Ovary (tissue), 9 donors: ENCODE data around the gene COPS7B. TPM values are rescaled to one million over a fixed set of nuclear protein-coding genes. Genes with fewer than 3 reads are reported as not detected.
"Not testable (repeated sequence)": the region's sequence is repeated elsewhere in the genome, so short reads cannot be mapped to it uniquely, and the experiment has no call there.

Experiments
- DNase-seq, 5 donors: peaks; one replicate each; pipeline ENCODE4 v3.0.0-alpha.2; 2019 to 2020
- H3K27ac ChIP-seq, 2 donors: fragments of 200-600 bp; one replicate each; pipeline versions ENCODE4 v1.5.1 to v1.8.0; 2019 to 2022
- H3K27me3 ChIP-seq: fragments of 200-600 bp; one replicate; pipeline ENCODE4 v1.8.0; 2022
- H3K36me3 ChIP-seq: fragments of 200-600 bp; sonication (generic); one replicate; pipeline ENCODE4 v1.5.1; 2019
- H3K4me1 ChIP-seq: one replicate; pipeline ENCODE4 v1.8.1; 2013; ENCODE audit warnings: mild to moderate bottlenecking, moderate library complexity; ENCODE audit not compliant: insufficient read depth
- H3K4me3 ChIP-seq: fragments of 200-600 bp; sonication (generic); one replicate; pipeline ENCODE4 v1.5.1; 2017
- H3K9me3 ChIP-seq, 2 donors: fragments of 200-600 bp in 1 of 2; sonication (generic) in 1 of 2; one replicate each; pipeline versions ENCODE4 v1.5.1 to v1.8.1; 2013 to 2019; ENCODE audit warnings: mild to moderate bottlenecking in 1 of 2, moderate library complexity in 1 of 2
- EP300 ChIP-seq: sonication (generic); formaldehyde crosslinking; IDR thresholded peaks from one replicate; pipeline ENCODE4 v1.6.1; 2017; ENCODE audit warnings: antibody characterized with exemption
- POLR2A ChIP-seq: fragments of 450-650 bp; IDR thresholded peaks from one replicate; pipeline ENCODE4 v1.6.1; 2017; ENCODE audit warnings: antibody characterized with exemption, mild to moderate bottlenecking, moderate library complexity
- WGBS, 3 donors: extraction: QIAGEN DNeasy Blood & Tissue Kit in 1 of 3; methylation state at CpG; one replicate each; pipeline versions ENCODE4 v1.1.5 to v1.1.7; 2013 to 2017; 5-methylcytosine and 5-hydroxymethylcytosine counted together
- intact Hi-C, 4 donors: fragments of 100-400 bp; cut with DNase I; formaldehyde crosslinking; loops; one replicate each; pipeline versions ENCODE4 v1.11.0 to v1.15.1; 2022 to 2023
- polyA plus RNA-seq, 2 donors: library from polyadenylated mRNA; stranded (reverse); fragments of 200-250 nt in 1 of 2; fragments of 350-450 nt in 1 of 2; fragmentation: Illumina TruSeq in 1 of 2; extraction: RNeasy Lipid Tissue Mini Kit (QIAGEN cat#74804) in 1 of 2; gene quantifications; one replicate each; pipeline ENCODE4 v1.2.3, GENCODE V29; 2013 to 2014
- total RNA-seq, 7 donors: library from RNA; depleted of rRNA in 2 of 7; stranded (reverse); fragments of >200 nt in 2 of 7; fragmentation: NEBNext Ultra II Directional in 3 of 7; extraction: Animal tissue kit (Norgen Biotek cat#: 25700) in 3 of 7; gene quantifications; one replicate each; pipeline versions ENCODE4 v1.1.0 to v1.2.4, GENCODE V29; 2016 to 2023
- TF ChIP-seq, protein P1 (sequence below), 3 donors: fragments of 450-650 bp in 2 of 3; fragments of 200-600 bp in 1 of 3; IDR thresholded peaks; one replicate each; pipeline versions ENCODE4 v1.5.1 to v1.8.0; 2016 to 2022; ENCODE audit warnings: antibody characterized with exemption in 3 of 3, mild to moderate bottlenecking in 1 of 3
- donor health status: DM: no; HTN: no; CAD: no; lungs with moderate emphysema.
- donor health status: DM: no; HTN: no; CAD: no.
- donor health status: Bipolar disorder and iron deficiency.
- donor health status: DM: yes; HTN: yes; CAD: no.
- donor health status: DM: no; HTN: no; CAD: no.
- donor health status: DM: yes; HTN: yes; CAD: no.

Gene COPS7B
- total and polyA plus RNA-seq, 9 donors: 16.9 to 30.8 (median 24.8) TPM

DNA sequence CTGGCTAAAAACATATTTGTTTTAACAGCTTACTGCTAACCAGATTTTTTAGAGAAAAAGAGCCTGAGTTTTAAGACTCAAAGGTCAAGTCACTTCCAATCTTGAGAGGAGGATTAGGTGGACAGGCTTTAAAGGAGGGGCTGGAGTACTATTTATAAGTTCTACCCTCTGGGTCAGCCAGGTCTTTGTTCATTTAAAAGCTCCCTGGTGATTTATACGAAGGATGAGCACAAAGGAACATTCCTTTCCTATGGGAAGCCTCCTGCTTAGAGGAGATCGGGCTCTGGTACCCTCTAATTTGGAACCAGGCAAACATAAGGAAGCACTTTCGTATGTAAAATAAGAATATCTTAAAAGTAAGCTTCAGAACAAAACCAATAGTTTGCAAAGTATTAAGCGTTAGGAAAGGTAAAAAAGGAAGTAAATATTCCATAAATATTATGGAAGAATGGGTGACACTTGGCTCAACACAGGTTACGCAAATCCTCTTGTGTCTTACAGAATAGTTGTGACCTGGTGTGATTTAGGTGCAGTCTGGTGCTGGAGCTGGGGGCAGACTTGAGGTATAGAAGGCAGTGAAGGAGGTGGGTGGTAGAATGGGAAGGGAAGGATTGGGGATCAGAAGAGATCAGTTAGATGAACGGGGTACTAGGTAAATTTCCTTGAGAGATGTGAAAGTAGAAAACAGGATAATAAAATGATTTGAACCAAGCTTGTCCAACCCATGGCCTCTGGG is 40.8 kb upstream of the COPS7B start:
- no peak for DNase-seq
- TF ChIP-seq EP300: no peak
- H3K27me3 ChIP-seq: no peaks in the 10 kb centered on the region
- intact Hi-C loops: no loop called here
- H3K4me3 ChIP-seq: no peak overlapping the region
- WGBS, 3 donors: 72 to 81% (median 80%) methylated on average over 6 of the region's 6 CpGs
- H3K4me1 ChIP-seq: no peaks in the 10 kb centered on the region
- H3K9me3 ChIP-seq: no peaks in the 10 kb centered on the region
- no peak overlapping the region for H3K27ac ChIP-seq
- no peaks in the 10 kb centered on the region for H3K36me3 ChIP-seq

DNA sequence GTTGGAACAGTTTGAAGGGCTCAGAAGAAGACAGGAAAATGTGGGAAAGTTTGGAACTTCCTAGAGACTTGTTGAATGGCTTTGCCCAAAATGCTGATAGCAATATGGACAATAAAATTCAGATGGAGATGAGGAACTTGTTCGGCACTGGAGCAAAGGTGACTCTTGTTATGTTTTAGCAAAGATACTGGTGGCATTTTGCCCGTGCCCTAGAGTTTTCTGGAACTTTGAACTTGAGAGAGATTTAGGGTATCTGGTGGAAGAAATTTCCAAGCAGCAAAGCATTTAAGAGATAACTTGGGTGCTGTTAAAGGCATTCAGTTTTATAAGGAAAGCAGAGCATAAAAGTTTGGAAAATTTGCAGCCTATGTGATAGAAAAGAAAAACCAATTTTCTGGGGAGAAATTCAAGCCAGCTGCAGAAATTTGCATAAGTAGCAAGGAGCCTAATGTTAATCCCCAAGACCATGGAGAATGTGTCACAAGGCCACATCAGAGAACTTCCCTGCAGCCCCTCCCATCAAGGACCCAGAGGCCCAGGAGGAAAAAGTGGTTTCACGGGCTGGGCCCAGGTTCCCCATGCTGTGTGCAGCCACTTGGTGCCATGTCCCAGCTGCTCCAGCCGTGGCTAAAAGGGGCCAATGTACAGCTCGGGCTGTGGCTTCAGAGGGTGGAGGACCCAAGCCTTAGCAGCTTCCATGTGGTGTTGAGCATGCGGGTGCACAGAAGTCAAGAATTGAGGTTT is 37.9 kb upstream of the COPS7B start:
- H3K27me3 ChIP-seq, H3K9me3 ChIP-seq, H3K4me1 ChIP-seq, H3K4me3 ChIP-seq, H3K27ac ChIP-seq, intact Hi-C loops, H3K36me3 ChIP-seq, DNase-seq: not testable (repeated sequence)
- 86 to 93% (median 92%) methylated on average over 6 of the region's 6 CpGs for WGBS, 3 donors

DNA sequence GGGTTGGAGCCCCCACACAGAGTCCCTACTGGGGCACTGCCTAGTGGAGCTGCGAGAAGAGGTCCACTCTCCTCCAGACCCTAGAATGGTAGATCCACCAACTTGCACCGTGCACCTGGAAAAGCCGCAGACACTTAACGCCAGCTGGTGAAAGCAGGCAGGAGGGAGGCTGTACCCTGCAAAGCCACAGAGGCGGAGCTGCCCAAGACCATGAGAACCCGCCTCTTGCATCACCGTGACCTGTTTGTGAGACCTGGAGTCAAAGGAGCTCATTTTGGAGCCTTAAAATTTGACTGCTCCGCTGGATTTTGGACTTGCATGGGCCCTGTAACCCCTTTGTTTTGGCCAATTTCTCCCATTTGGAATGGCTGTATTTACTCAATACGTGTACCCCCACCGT is 37.2 kb upstream of the COPS7B start:
- intact Hi-C loops, H3K36me3 ChIP-seq, H3K27me3 ChIP-seq, H3K4me3 ChIP-seq, H3K9me3 ChIP-seq, DNase-seq, H3K4me1 ChIP-seq, H3K27ac ChIP-seq: not testable (repeated sequence)
- 94 to 99% (median 95%) methylated on average over 10 of the region's 10 CpGs for WGBS, 3 donors

DNA sequence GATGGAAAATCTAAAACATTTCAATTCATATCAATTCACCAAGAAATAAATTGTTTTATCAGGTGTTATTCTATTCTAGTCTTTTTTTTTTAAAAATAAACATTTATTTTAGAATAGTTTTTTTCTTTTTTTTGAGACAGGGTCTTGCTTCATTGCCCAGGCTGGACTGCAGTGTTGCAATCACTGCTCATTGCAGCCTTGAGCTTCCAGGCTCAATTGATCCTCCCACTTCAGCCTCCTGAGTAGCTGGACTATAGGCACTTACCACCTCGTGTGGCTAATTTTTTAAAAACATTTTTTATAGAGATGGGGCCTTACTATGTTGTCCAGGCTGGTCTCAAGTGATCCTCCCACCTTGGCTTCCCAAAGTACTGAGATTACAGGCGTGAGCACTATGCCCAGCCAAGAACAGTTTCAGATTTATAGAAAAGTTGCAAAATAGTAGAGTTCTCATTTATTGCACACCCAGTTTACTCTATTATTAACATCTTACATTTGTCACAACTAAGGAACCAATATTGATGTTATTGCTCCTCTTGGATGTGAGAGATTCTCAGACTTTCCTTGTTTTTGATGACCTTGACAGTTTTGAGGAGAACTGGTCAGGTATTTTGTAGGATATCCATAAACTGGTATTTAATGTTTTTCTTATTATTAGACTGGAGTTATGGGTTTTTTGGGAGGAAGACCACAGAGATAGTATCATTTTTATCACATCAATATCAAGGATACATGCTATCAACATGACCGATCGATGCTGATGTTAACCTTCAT is 35.0 kb upstream of the COPS7B start:
- no peak overlapping the region for H3K4me3 ChIP-seq
- H3K36me3 ChIP-seq: no peaks in the 10 kb centered on the region
- intact Hi-C loops: no loop called here
- H3K9me3 ChIP-seq: no peaks in the 10 kb centered on the region
- TF ChIP-seq, protein P1, sequence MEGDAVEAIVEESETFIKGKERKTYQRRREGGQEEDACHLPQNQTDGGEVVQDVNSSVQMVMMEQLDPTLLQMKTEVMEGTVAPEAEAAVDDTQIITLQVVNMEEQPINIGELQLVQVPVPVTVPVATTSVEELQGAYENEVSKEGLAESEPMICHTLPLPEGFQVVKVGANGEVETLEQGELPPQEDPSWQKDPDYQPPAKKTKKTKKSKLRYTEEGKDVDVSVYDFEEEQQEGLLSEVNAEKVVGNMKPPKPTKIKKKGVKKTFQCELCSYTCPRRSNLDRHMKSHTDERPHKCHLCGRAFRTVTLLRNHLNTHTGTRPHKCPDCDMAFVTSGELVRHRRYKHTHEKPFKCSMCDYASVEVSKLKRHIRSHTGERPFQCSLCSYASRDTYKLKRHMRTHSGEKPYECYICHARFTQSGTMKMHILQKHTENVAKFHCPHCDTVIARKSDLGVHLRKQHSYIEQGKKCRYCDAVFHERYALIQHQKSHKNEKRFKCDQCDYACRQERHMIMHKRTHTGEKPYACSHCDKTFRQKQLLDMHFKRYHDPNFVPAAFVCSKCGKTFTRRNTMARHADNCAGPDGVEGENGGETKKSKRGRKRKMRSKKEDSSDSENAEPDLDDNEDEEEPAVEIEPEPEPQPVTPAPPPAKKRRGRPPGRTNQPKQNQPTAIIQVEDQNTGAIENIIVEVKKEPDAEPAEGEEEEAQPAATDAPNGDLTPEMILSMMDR (IDR thresholded peaks at IDR 0.05): no peak
- TF ChIP-seq EP300 (no peak), POLR2A (no peak)
- H3K27ac ChIP-seq: no peak overlapping the region
- H3K27me3 ChIP-seq: no peaks in the 10 kb centered on the region
- H3K4me1 ChIP-seq: no peaks in the 10 kb centered on the region
- no peak for DNase-seq
- 82 to 88% (median 86%) methylated on average over 4 of the region's 4 CpGs for WGBS, 3 donors

DNA sequence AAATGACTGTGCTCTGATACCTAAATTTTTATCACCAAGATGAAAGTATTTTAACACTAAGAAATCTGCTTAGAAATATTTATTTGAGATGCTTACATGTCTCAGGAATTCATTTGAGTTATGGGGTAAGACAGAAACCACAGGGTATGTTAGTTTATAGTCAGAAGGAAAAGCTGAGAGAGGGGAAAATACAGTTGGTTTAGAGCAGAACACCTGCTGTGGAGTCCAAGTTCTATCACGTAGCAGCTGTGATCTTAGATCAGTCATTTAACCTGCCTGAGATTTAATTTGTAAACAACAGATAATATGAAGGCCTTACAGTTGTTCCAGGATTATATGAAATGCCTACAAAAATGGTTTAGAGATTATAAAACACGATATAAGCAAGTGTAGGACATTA is 34.2 kb upstream of the COPS7B start:
- 70 to 78% (median 77%) methylated on average over 2 of the region's 2 CpGs for WGBS, 3 donors

More for the DNA sequence above, 34.2 kb upstream of the COPS7B start:
- intact Hi-C loops: no loop called here
- H3K27ac ChIP-seq: no peak overlapping the region
- H3K9me3 ChIP-seq: no peaks in the 10 kb centered on the region
- no peaks in the 10 kb centered on the region for H3K4me1 ChIP-seq
- no peak overlapping the region for H3K4me3 ChIP-seq
- no peaks in the 10 kb centered on the region for H3K27me3 ChIP-seq
- TF ChIP-seq EP300: no peak
- TF ChIP-seq, protein P1 (IDR thresholded peaks at IDR 0.05): no peak
- TF ChIP-seq POLR2A: no peak
- no peaks in the 10 kb centered on the region for H3K36me3 ChIP-seq
- DNase-seq: no peak
